HG03025 (cell line): Measurements from ENCODE around the gene ZNF185.
"Not testable (repeated sequence)": the region's sequence is repeated elsewhere in the genome, so short reads cannot be mapped to it uniquely, and the experiment has no call there.

Source experiments
- ATAC-seq: cut with Tn5 transposase; IDR thresholded peaks from one replicate; pipeline ENCODE4 v1.9.1; 2021; ENCODE audit warnings: mild to moderate bottlenecking, moderate library complexity; ENCODE audit not compliant: unreplicated experiment, low FRiP score

Gene ZNF185

GRCh38 chrX:152895121-152895520 lies 2.7 kb upstream of the ZNF185 start:
- no peak for ATAC-seq

- ATAC-seq: no peak
Measured at GRCh38 chrX:152895724-152896420, 2.0 kb upstream of the ZNF185 start.

- ATAC-seq: no peak
Measured at GRCh38 chrX:152896450-152896849, 1.4 kb upstream of the ZNF185 start.

- ATAC-seq: no peak
Measured at GRCh38 chrX:152898442-152898841, 575 bp downstream of the ZNF185 start.

- no peak for ATAC-seq
Measured at GRCh38 chrX:152899111-152899873, 1.4 kb downstream of the ZNF185 start.

- no peak for ATAC-seq
Measured at GRCh38 chrX:152899874-152900719, 2.2 kb downstream of the ZNF185 start.

GRCh38 chrX:152900937-152901445 lies 3.1 kb downstream of the ZNF185 start:
- no peak for ATAC-seq

- no peak for ATAC-seq
Measured at GRCh38 chrX:152901816-152902501, 4.1 kb downstream of the ZNF185 start.

- no peak for ATAC-seq
Measured at GRCh38 chrX:152902502-152902820, 4.6 kb downstream of the ZNF185 start.

GRCh38 chrX:152903589-152903988 lies 5.7 kb downstream of the ZNF185 start:
- no peak for ATAC-seq

GRCh38 chrX:152904151-152905080 lies 6.5 kb downstream of the ZNF185 start:
- no peak for ATAC-seq

GRCh38 chrX:152905081-152905420 lies 7.2 kb downstream of the ZNF185 start:
- ATAC-seq: no peak

GRCh38 chrX:152907084-152907651 lies 9.3 kb downstream of the ZNF185 start:
- ATAC-seq: no peak

- ATAC-seq: no peak
Measured at GRCh38 chrX:152908486-152908885, 10.6 kb downstream of the ZNF185 start.

GRCh38 chrX:152910018-152910417 lies 12.2 kb downstream of the ZNF185 start:
- ATAC-seq: not testable (repeated sequence)

GRCh38 chrX:152912106-152912505 lies 14.2 kb downstream of the ZNF185 start:
- no peak for ATAC-seq

GRCh38 chrX:152912641-152913040 lies 14.8 kb downstream of the ZNF185 start:
- no peak for ATAC-seq

- no peak for ATAC-seq
Measured at GRCh38 chrX:152913346-152913745, 15.5 kb downstream of the ZNF185 start.

- ATAC-seq: no peak
Measured at GRCh38 chrX:152913910-152914309, 16.0 kb downstream of the ZNF185 start.
